Effector CD4-positive, alpha-beta T cell (primary cell): ENCODE results near the gene EHD3.

Source experiments
- DNase-seq: peaks from one replicate; pipeline ENCODE4 v3.0.0-alpha.2; 2020

Gene EHD3

DNA sequence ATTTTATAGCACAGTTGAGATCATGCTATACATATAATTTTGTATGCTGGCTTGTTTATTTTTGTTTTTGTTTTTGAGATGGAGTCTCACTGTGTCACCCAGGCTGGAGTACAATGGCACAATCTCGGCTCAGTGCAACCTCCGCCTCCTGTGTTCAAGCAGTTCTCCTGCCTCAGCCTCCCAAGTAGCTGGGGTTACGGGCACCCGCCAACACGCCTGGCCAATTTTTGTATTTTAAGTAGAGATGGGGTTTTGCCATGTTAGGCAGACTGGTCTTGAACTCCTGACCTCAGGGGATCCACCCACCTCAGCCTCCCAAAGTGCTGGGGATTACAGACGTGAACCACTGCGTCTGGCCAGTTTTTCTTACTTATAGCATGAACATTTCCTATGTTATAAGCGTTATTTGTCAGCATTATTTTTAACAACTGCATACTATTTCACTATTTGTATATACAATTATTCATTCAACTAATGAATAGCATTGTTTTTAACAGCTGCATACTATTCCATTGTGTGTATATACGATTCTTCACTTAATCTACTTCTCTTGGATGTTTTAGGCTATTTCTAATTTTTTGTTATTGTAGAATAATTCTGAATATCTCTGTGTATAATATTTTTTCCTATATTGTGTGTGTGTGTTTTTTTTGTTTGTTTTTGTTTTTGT is 3.5 kb downstream of the EHD3 start:
- DNase-seq, result no peak

DNA sequence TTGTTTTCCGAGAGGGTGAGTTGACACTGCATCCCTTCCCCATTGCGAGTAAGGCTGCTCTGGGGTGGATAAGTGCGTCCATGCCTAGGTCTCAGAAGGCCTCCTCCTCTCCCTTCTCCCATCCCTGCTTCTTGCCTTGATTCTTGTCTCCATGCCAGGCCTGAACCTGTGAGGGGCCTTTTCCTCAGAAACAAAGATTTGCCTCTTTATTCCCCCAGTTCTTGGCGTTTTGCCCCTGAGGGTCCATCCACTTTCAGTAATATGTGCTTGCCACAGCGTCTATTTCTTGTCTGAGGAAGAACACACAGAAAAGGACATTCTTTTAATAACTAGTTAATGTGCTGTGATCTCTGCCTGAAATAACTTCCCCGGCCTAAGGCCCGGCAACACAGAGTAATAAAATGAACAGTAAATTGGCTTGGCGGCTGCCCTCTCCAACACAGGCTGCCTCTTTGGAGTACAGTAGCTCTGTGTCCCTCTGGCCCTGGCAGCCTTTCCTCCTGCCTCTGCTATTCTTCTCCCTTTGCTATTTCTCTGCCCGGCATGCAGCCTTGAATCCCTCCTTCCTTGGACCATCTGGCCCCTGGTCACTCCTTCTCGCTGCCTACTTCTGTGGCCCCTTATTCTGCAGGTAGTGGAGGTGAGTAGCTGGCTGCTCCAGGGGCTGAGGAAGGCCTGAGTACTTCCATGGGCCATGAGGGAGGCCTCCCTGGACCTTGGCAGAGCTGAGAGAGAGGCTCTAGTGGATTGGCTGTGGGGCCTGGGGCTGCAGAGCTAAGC is 4.4 kb downstream of the EHD3 start:
- no peak for DNase-seq

- DNase-seq, result no peak
Observed at GRCh38 chr2:31238906-31239592, 5.1 kb downstream of the EHD3 start.

- DNase-seq, result no peak
Observed at GRCh38 chr2:31239593-31240177, 5.7 kb downstream of the EHD3 start.

- DNase-seq, result no peak
Observed at GRCh38 chr2:31240381-31241365, 6.7 kb downstream of the EHD3 start.

GRCh38 chr2:31241625-31242270 is 7.8 kb downstream of the EHD3 start:
- no peak for DNase-seq

- DNase-seq, result no peak
Observed at GRCh38 chr2:31243053-31243452, 9.1 kb downstream of the EHD3 start.

- no peak for DNase-seq
Observed at GRCh38 chr2:31244101-31244500, 10.1 kb downstream of the EHD3 start.

DNA sequence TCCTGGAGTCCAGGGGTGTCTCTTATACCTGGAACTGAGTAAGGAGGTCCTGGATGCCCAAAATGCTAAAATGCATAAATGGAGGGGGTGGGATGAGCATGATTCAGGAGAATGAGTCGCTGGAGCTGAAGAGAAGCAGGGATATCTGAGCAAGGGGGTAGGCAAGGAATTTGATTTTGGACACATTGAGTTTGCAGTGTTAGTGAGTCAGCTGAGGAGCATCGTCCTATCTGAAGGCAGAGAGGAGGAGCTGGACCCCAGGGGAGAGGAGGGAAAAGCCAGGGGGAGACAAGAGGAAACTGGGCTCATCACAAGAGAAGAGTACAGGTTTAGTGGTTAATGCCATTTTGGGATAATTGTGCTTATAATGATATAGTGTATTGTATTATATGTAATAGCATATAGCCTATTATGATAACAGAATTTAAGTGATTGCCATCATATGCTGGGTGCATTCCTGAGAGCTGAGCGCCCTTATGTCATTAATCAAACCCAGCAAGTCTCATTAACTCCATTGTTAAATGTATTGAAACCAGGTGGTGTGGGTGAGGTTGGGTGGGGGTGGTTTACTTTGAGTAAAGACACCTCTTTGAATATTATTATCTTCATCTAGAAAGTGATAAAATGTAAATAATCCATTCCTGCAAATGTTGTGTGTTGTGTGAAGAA is 12.4 kb downstream of the EHD3 start:
- DNase-seq, result no peak

GRCh38 chr2:31247711-31248110 is 13.8 kb downstream of the EHD3 start:
- DNase-seq, result no peak

- DNase-seq, result no peak
Observed at GRCh38 chr2:31248139-31248538, 14.2 kb downstream of the EHD3 start.

- DNase-seq, result no peak
Observed at GRCh38 chr2:31249009-31249690, 15.2 kb downstream of the EHD3 start.

GRCh38 chr2:31251018-31251417 is 17.1 kb downstream of the EHD3 start:
- no peak for DNase-seq

- DNase-seq, result no peak
Observed at GRCh38 chr2:31251851-31252250, 17.9 kb downstream of the EHD3 start.

DNA sequence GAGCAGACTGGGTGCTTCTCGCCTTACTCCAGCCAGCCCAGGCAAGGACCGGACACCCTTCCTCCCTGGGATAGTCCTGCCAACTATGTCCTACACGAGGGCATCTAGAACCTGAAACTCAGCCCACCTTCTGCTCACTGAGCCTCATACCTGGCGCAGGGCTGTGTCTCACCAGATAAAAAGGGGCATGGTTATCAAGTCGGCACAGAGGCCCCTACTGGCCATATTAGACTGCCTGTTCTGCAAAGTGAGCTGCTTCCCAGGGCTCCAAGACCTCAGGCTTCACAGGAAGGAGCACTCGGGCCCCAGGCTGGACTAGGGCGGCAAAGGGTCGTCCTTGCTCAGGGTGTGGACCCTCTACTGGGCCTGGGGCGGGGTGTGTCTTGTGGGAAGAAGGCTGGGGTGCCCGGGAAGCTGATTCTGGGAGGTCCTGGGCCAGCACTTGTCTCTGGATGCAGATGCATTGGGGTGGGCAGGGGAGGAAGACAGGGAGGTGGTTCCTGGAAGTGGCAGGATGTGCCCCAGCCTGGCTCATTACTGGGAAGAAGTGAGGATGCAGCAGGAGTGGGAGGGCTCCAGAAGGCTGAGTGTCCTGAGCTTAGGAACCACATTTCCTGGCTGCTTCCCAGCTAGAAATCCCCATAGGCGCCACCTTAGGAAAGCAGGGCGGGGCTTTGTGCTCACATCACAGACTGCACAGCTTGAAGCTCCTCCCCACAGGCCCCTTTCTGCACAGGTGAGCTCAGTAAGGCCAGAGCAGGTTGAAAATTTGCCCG is 19.6 kb downstream of the EHD3 start:
- no peak for DNase-seq

- DNase-seq, result no peak
Observed at GRCh38 chr2:31254237-31255203, 20.6 kb downstream of the EHD3 start.

DNA sequence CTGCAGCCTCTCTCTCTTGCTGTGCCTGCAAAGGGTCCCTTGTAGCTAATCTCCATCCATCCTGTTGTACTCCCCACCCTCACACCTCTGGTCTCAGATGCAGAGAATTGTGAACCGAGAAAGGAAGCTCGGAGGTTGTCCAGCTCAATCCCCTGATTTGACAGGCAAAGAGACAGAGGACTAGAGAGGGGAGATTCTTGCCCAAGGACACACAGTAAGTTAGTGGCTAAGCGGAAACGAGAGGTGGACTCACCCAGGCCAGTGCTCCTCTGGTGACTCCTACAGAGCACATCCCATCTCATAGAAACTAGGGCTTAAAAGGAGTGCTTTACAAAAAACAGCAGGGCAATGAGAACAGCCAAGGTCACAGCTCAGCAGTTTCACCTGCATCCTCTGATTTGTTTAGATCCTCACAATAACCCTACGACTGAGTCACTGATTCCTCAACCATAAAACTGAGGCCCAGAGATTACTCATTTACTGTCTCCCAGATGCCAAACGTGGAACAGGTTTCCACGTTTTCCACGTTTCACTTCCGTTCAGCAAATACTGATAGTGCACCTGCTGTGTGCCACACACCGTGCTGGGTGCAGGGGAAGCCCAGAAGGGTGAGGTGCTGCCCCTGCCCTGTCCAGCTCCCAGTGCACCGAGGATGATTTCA is 22.1 kb downstream of the EHD3 start:
- no peak for DNase-seq
